Subcutaneous adipose tissue (tissue), 4 donors: Measurements from ENCODE around the gene DMD. TPM values are rescaled to one million over a fixed set of nuclear protein-coding genes. Genes with fewer than 3 reads are reported as not detected.

Experiments used
- total RNA-seq, 4 donors: library from RNA; depleted of rRNA; stranded (reverse); fragments of >200 nt; gene quantifications; one replicate each; pipeline ENCODE4 v1.1.0, GENCODE V29; 2016
- TF ChIP-seq, protein P1 (sequence below): fragments of 450-650 bp; IDR thresholded peaks from one replicate; pipeline ENCODE4 v1.5.1; 2016; ENCODE audit warnings: low read depth, mild to moderate bottlenecking, control low read depth, antibody characterized with exemption, moderate library complexity

The DMD gene
- total RNA-seq, 4 donors from 2014 or later, result 35.7 to 87.2 (median 72.1) TPM

- TF ChIP-seq, protein P1, sequence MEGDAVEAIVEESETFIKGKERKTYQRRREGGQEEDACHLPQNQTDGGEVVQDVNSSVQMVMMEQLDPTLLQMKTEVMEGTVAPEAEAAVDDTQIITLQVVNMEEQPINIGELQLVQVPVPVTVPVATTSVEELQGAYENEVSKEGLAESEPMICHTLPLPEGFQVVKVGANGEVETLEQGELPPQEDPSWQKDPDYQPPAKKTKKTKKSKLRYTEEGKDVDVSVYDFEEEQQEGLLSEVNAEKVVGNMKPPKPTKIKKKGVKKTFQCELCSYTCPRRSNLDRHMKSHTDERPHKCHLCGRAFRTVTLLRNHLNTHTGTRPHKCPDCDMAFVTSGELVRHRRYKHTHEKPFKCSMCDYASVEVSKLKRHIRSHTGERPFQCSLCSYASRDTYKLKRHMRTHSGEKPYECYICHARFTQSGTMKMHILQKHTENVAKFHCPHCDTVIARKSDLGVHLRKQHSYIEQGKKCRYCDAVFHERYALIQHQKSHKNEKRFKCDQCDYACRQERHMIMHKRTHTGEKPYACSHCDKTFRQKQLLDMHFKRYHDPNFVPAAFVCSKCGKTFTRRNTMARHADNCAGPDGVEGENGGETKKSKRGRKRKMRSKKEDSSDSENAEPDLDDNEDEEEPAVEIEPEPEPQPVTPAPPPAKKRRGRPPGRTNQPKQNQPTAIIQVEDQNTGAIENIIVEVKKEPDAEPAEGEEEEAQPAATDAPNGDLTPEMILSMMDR, result no peak
Observed at GRCh38 chrX:32933548-32933947, 277.8 kb downstream of the DMD start.

DNA sequence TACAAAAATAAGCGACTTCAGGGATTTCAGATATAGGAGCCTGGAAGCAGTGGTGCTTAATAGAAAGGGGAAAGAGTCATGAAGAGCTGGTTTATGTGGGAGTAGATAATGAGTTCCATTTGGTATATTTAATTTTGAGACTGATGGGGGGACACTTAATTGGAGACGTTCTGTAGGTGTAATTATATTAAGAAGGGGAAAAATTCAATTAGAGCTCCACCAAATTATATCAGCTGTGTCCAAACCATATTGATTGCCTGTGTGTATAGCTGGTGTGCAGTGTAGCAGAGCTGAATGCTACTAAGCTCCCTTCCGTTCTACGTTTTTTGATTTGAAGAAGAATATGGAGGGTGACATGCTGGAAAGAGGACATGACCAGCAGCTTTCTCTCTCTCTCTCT is 282.3 kb downstream of the DMD start:
- TF ChIP-seq, protein P1, result no peak

DNA sequence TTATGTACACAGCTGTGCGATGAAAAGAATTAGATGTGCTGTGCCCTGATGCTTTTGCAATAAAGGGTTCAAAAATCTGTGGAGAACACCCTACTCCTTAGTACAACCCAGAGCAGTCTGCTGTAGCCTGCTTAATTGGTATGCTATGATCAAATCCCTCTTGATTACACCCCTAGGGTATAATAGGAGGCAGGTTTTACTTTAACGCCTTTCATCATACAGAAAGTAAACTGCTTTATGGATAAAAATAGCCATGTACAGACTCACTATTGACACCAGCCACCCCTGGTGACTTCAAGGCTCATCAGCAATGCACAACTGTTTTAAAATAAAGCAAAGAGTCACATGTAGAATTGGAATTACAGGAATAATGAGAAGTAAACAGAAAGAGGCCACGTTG is 315.3 kb downstream of the DMD start:
- TF ChIP-seq, protein P1, result no peak

- TF ChIP-seq, protein P1, result no peak
Observed at GRCh38 chrX:32894679-32895078, 316.7 kb downstream of the DMD start.

- TF ChIP-seq, protein P1, result no peak
Observed at GRCh38 chrX:32893751-32894150, 317.6 kb downstream of the DMD start.

- TF ChIP-seq, protein P1, result no peak
Observed at GRCh38 chrX:32877592-32877991, 333.8 kb downstream of the DMD start.

DNA sequence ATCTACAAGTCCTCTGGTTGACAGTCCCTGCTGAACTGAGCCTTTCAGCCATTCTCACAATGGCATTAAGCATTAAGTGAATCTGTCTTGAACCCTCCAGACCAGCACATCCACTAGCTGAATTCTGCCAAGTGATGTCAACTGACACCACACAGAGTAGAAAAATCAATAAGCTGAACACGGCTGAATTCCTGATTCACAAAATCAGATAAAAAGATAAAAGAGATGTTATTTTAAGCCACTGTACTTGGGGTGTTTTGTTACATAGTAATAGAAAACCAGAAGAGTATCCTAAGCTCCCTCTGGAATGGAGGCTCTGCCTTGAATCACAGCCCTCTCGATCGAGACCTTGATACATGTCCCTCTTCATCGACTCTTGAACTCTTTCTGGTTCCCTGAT is 336.5 kb downstream of the DMD start:
- TF ChIP-seq, protein P1, result no peak
